Parathyroid adenoma (tissue), 2 donors: ENCODE data around the gene THRA.
"Not testable (repeated sequence)": the region's sequence is repeated elsewhere in the genome, so short reads cannot be mapped to it uniquely, and the experiment has no call there.

Experiments
- H2AFZ ChIP-seq: fragments of 300-600 bp; sonication (generic); one replicate; pipeline ENCODE4 v1.7.0; 2017; ENCODE audit warnings: antibody characterized with exemption, mild to moderate bottlenecking
- H3K27ac ChIP-seq: fragments of 300-600 bp; sonication (generic); one replicate; pipeline ENCODE4 v1.7.0; 2017
- H3K27me3 ChIP-seq: fragments of 300-600 bp; sonication (generic); one replicate; pipeline ENCODE4 v1.7.0; 2017; ENCODE audit warnings: low read length; ENCODE audit not compliant: control insufficient read depth, insufficient read depth
- H3K36me3 ChIP-seq: fragments of 300-600 bp; sonication (generic); one replicate; pipeline ENCODE4 v1.7.0; 2017; ENCODE audit warnings: low read length; ENCODE audit not compliant: control insufficient read depth, insufficient read depth
- H3K4me1 ChIP-seq: fragments of 300-600 bp; sonication (generic); one replicate; pipeline ENCODE4 v1.7.0; 2017; ENCODE audit warnings: control low read depth
- H3K4me2 ChIP-seq: fragments of 300-600 bp; sonication (generic); one replicate; pipeline ENCODE4 v1.7.0; 2017; ENCODE audit warnings: low read length
- H3K4me3 ChIP-seq: fragments of 300-600 bp; sonication (generic); one replicate; pipeline ENCODE4 v1.7.0; 2017; ENCODE audit warnings: low read depth, low read length
- H3K79me2 ChIP-seq: fragments of 300-600 bp; sonication (generic); one replicate; pipeline ENCODE4 v1.7.0; 2017; ENCODE audit warnings: control low read depth
- H3K9ac ChIP-seq: fragments of 300-600 bp; sonication (generic); one replicate; pipeline ENCODE4 v1.7.0; 2017; ENCODE audit warnings: mild to moderate bottlenecking
- H3K9me3 ChIP-seq: fragments of 300-600 bp; sonication (generic); one replicate; pipeline ENCODE4 v1.7.0; 2017; ENCODE audit warnings: low read length; ENCODE audit not compliant: control insufficient read depth
- CTCF ChIP-seq: fragments of 300-600 bp; sonication (generic); IDR thresholded peaks from one replicate; pipeline ENCODE4 v1.7.0; 2017; ENCODE audit warnings: antibody characterized with exemption, mild to moderate bottlenecking
- donor health status: primary hyperparathyroidism.

THRA gene

GRCh38 chr17:40130352-40131042 is 67.7 kb downstream of the THRA start:
- TF ChIP-seq CTCF: no peak
- no peak overlapping the region for H3K4me3 ChIP-seq
- H3K27ac ChIP-seq: no peak overlapping the region
- H3K9me3 ChIP-seq: no peaks in the 10 kb centered on the region
- no peaks in the 10 kb centered on the region for H3K4me1 ChIP-seq
- H2AFZ ChIP-seq: no peak overlapping the region
- no peaks in the 10 kb centered on the region for H3K36me3 ChIP-seq
- H3K27me3 ChIP-seq: no peaks in the 10 kb centered on the region
- peaks cover 2% of the 10 kb centered on the region for H3K79me2 ChIP-seq
- no peak overlapping the region for H3K4me2 ChIP-seq
- H3K9ac ChIP-seq: no peak overlapping the region

GRCh38 chr17:40134184-40134583 is 71.4 kb downstream of the THRA start:
- Histone ChIP-seq H3K9me3 (no peaks in the 10 kb centered on the region), H3K27ac (no peak overlapping the region), H3K4me1 (peaks cover 3% of the 10 kb centered on the region), H3K36me3 (no peaks in the 10 kb centered on the region), H3K4me3 (no peak overlapping the region), H3K27me3 (no peaks in the 10 kb centered on the region), H3K4me2 (no peak overlapping the region), H2AFZ (no peak overlapping the region), H3K79me2 (peaks cover 7% of the 10 kb centered on the region), H3K9ac (no peak overlapping the region)
- no peak for TF ChIP-seq CTCF

GRCh38 chr17:40135817-40136216 is 73.1 kb downstream of the THRA start:
- Histone ChIP-seq H3K9ac (no peak overlapping the region), H3K4me2 (no peak overlapping the region), H3K4me1 (peaks cover 9% of the 10 kb centered on the region), H3K36me3 (no peaks in the 10 kb centered on the region), H3K4me3 (no peak overlapping the region), H3K27ac (no peak overlapping the region), H2AFZ (no peak overlapping the region), H3K79me2 (peaks cover 7% of the 10 kb centered on the region), H3K27me3 (no peaks in the 10 kb centered on the region), H3K9me3 (no peaks in the 10 kb centered on the region)
- TF ChIP-seq CTCF: no peak

- no peaks in the 10 kb centered on the region for H3K36me3 ChIP-seq
- H3K27me3 ChIP-seq: no peaks in the 10 kb centered on the region
- H2AFZ ChIP-seq: peak overlapping the region; percentile 79
- no peak for TF ChIP-seq CTCF
- peak overlapping the region; percentile 79 for H3K4me3 ChIP-seq
- peak overlapping the region; percentile 94 for H3K4me2 ChIP-seq
- H3K27ac ChIP-seq: peak overlapping the region; percentile 92
- peaks cover 30% of the 10 kb centered on the region for H3K79me2 ChIP-seq
- peak overlapping the region; percentile 41 for H3K9ac ChIP-seq
- H3K4me1 ChIP-seq: peaks cover 19% of the 10 kb centered on the region
- no peaks in the 10 kb centered on the region for H3K9me3 ChIP-seq
Observed at GRCh38 chr17:40139566-40140058, 76.8 kb downstream of the THRA start.

GRCh38 chr17:40143166-40143565 is 80.4 kb downstream of the THRA start:
- Histone ChIP-seq H3K79me2 (peaks cover 44% of the 10 kb centered on the region), H3K4me1 (peaks cover 19% of the 10 kb centered on the region)
- H2AFZ ChIP-seq, H3K9ac ChIP-seq, H3K36me3 ChIP-seq, H3K27ac ChIP-seq, H3K9me3 ChIP-seq, H3K4me2 ChIP-seq, H3K27me3 ChIP-seq, H3K4me3 ChIP-seq: not testable (repeated sequence)
